GM12874 (cell line): Measurements from ENCODE around the gene MYOM1.

ENCODE experiments used
- CTCF ChIP-seq: IDR thresholded peaks from 2 replicates; pipeline ENCODE4 v1.5.1; 2011; ENCODE audit warnings: low read depth, mild to moderate bottlenecking, control low read depth, low read length, moderate library complexity; ENCODE audit not compliant: insufficient read depth

The MYOM1 gene

GRCh38 chr18:3159830-3160229, 59.9 kb downstream of the MYOM1 start:
- TF ChIP-seq CTCF: no peak

- no peak for TF ChIP-seq CTCF
Measured at GRCh38 chr18:3157606-3158005, 62.2 kb downstream of the MYOM1 start.

- TF ChIP-seq CTCF: no peak
Measured at GRCh38 chr18:3157086-3157485, 62.7 kb downstream of the MYOM1 start.

- TF ChIP-seq CTCF: no peak
Measured at GRCh38 chr18:3156325-3156640, 63.5 kb downstream of the MYOM1 start.

GRCh38 chr18:3154214-3154613, 65.6 kb downstream of the MYOM1 start:
- no peak for TF ChIP-seq CTCF

GRCh38 chr18:3153107-3153704, 66.6 kb downstream of the MYOM1 start:
- TF ChIP-seq CTCF: no peak

GRCh38 chr18:3152294-3152693, 67.5 kb downstream of the MYOM1 start:
- TF ChIP-seq CTCF: no peak
